B cell (primary cell): ENCODE results near the gene KCNH1. TPM values are rescaled to one million over a fixed set of nuclear protein-coding genes. Genes with fewer than 3 reads are reported as not detected.

ENCODE experiments used
- ATAC-seq: fragments of 200-7000 bp; cut with Tn5 transposase; one replicate; pipeline ENCODE4 v1.10.0; 2021; ENCODE audit warnings: low read depth, mild to moderate bottlenecking, moderate number of reproducible peaks, moderate library complexity
- CTCF ChIA-PET: fragments of 350-600 bp; sonication (Branson Sonifier 250); formaldehyde crosslinking; loops from one replicate; lab custom pipeline; 2021; ENCODE audit warnings: antibody characterized with exemption, inconsistent platforms; lab: Charles Lee
- POLR2A ChIA-PET: fragments of 350-600 bp; sonication (Branson Sonifier 250); formaldehyde crosslinking; loops from one replicate; lab custom pipeline; 2021; ENCODE audit warnings: antibody characterized with exemption; lab: Charles Lee
- DNase-seq: peaks from one replicate; pipeline ENCODE4 v3.0.0; 2013
- H2AFZ ChIP-seq: 2 replicates; pipeline ENCODE4 v1.6.1; 2012; ENCODE audit warnings: mild to moderate bottlenecking, low read depth, low read length; ENCODE audit not compliant: insufficient read depth, poor library complexity, severe bottlenecking
- H3K27ac ChIP-seq, 2 donors: 1 replicate in 1 of 2; 2 replicates in 1 of 2; pipeline ENCODE4 v1.5.1; 2012 to 2013; ENCODE audit warnings: low read length in 2 of 2, mild to moderate bottlenecking in 2 of 2, moderate library complexity in 1 of 2
- H3K27me3 ChIP-seq, 4 experiments: fragments of 200-600 bp in 1 of 4; sonication (generic) in 1 of 4; replicated peaks in 1 of 4; 1 replicate in 2 of 4; 2 replicates in 2 of 4; pipeline versions ENCODE4 v1.6.1 to v1.7.0; 2013 to 2016; ENCODE audit warnings: low read length in 3 of 4, mild to moderate bottlenecking in 2 of 4, mixed read lengths in 1 of 4, moderate library complexity in 1 of 4; ENCODE audit not compliant: insufficient read depth in 4 of 4, control insufficient read depth in 3 of 4; ENCODE audit errors: control extremely low read depth in 1 of 4
- H3K36me3 ChIP-seq, 2 experiments: replicated peaks in 1 of 2; 1 replicate in 1 of 2; 2 replicates in 1 of 2; pipeline versions ENCODE4 v1.6.1 to v1.7.1; 2013; ENCODE audit warnings: low read length in 1 of 2; ENCODE audit not compliant: insufficient read depth in 2 of 2, control insufficient read depth in 1 of 2; ENCODE audit errors: control extremely low read depth in 1 of 2, extremely low read depth in 1 of 2
- H3K4me1 ChIP-seq, 2 donors: fragments of 200-600 bp in 1 of 2; sonication (generic) in 1 of 2; 1 replicate in 1 of 2; 2 replicates in 1 of 2; pipeline versions ENCODE4 v1.5.1 to v1.6.1; 2013 to 2017; ENCODE audit warnings: low read length in 2 of 2; ENCODE audit not compliant: control insufficient read depth in 2 of 2, insufficient read depth in 2 of 2
- H3K4me2 ChIP-seq: replicated peaks from 2 replicates; pipeline ENCODE3; 2012; ENCODE audit warnings: mild to moderate bottlenecking, low read depth, low read length; ENCODE audit not compliant: poor library complexity, severe bottlenecking
- H3K4me3 ChIP-seq, 5 experiments: fragments of 200-600 bp in 1 of 5; sonication (generic) in 1 of 5; 1 replicate in 3 of 5; 2 replicates in 2 of 5; pipeline versions ENCODE4 v1.5.1 to v1.7.0; 2011 to 2016; ENCODE audit warnings: low read length in 4 of 5, mild to moderate bottlenecking in 4 of 5, low read depth in 2 of 5, control low read depth in 1 of 5, moderate library complexity in 1 of 5; ENCODE audit not compliant: insufficient read depth in 1 of 5; ENCODE audit errors: control extremely low read depth in 1 of 5, extremely low read depth in 1 of 5
- H3K79me2 ChIP-seq: fragments of 200-600 bp; sonication (generic); one replicate; pipeline ENCODE4 v1.6.0; 2016; ENCODE audit warnings: low read length; ENCODE audit not compliant: control insufficient read depth, insufficient read depth
- H3K9ac ChIP-seq: fragments of 200-600 bp; sonication (generic); 2 replicates; pipeline ENCODE4 v1.6.1; 2017; ENCODE audit warnings: mild to moderate bottlenecking, low read length, moderate library complexity
- H3K9me3 ChIP-seq, 3 donors: one replicate each; pipeline versions ENCODE4 v1.6.1 to v1.7.1; 2013; ENCODE audit warnings: low read length in 2 of 3; ENCODE audit not compliant: control insufficient read depth in 2 of 3, insufficient read depth in 1 of 3; ENCODE audit errors: control extremely low read depth in 1 of 3
- H4K20me1 ChIP-seq: 2 replicates; pipeline ENCODE4 v1.6.0; 2012; ENCODE audit warnings: mild to moderate bottlenecking, low read length; ENCODE audit not compliant: insufficient read depth, control insufficient read depth, poor library complexity, severe bottlenecking
- H3K27ac Mint-ChIP-seq: one replicate; pipeline ENCODE4 v1.8.0; 2021; ENCODE audit warnings: mixed read lengths
- H3K27me3 Mint-ChIP-seq: one replicate; pipeline ENCODE4 v1.8.0; 2021; ENCODE audit warnings: mixed read lengths
- H3K4me1 Mint-ChIP-seq: one replicate; pipeline ENCODE4 v1.8.0; 2021; ENCODE audit warnings: mixed read lengths
- H3K4me3 Mint-ChIP-seq: one replicate; pipeline ENCODE4 v1.8.0; 2021; ENCODE audit warnings: mixed read lengths
- H3K9me3 Mint-ChIP-seq: one replicate; pipeline ENCODE4 v1.8.0; 2022; ENCODE audit warnings: mixed read lengths; ENCODE audit not compliant: insufficient read depth
- EZH2 ChIP-seq: IDR thresholded peaks from 2 replicates; pipeline ENCODE4 v1.6.1; 2012; ENCODE audit warnings: borderline replicate concordance, low read depth, mild to moderate bottlenecking, moderate library complexity, low read length; ENCODE audit not compliant: insufficient read depth, poor library complexity, severe bottlenecking
- WGBS: methylation state at CpG from one replicate; pipeline ENCODE4 v1.1.5; 2013; ENCODE audit warnings: missing lambda C conversion rate; ENCODE audit not compliant: insufficient coverage; 5-methylcytosine and 5-hydroxymethylcytosine counted together
- intact Hi-C: fragments of 100-400 bp; cut with micrococcal nuclease; formaldehyde crosslinking; loops from one replicate; pipeline ENCODE4 v1.10.0; 2022
- polyA plus RNA-seq: library from polyadenylated mRNA; depleted of rRNA; stranded (reverse); fragments of >200 nt; gene quantifications from 2 replicates; pipeline ENCODE4 v1.2.3, GENCODE V29; 2012
- total RNA-seq, 2 donors: library from RNA; stranded (reverse); fragments of 120-200 nt in 1 of 2; gene quantifications; 1 replicate in 1 of 2; 2 replicates in 1 of 2; pipeline versions ENCODE4 v1.2.3 to v1.2.4, GENCODE V29; 2013 to 2022
- TF ChIP-seq, protein P1 (sequence below): fragments of 200-600 bp; IDR thresholded peaks from one replicate; pipeline ENCODE4 v1.8.0; 2022; ENCODE audit warnings: antibody characterized with exemption, mild to moderate bottlenecking

The KCNH1 gene
- total and polyA plus RNA-seq, 2 donors (not counting 1 experiment from before 2014, with no cell fraction given) = not detected

DNA sequence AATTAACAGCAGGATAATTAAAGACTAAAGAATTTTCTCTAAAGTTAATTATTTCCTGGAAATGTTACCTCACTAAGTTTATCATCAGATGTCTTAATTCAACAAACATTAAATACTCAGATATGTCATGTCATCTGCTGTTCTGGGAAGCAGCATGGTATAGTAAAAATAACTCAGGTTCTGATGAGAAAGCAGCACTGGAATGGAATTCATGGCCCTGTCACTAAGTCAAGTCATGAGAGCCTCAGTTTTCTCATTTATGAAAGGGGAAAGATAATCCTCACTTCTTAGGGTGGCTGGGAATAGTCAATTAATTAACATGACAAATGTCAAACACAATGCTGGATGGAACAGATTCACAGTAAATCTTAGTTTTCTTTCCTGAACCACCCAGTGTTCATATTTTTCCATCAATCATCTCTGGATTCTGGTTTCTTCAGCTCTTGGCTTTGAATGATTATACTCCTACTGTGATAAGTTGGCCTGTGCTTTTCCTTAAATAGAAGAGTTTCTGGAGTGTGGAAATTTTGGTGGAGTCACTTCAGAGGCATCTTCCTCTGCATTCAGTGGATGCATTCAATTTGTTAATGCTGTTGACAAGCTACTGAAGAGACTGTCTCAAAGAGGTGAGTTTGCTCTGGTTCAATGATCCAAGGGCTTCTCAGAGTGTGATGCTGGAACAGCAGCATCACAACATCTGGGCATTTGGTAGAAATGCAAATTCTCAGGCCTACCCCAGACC is 319.4 kb downstream of the KCNH1 start:
- CTCF ChIA-PET = no interaction called here
- intact Hi-C loops = no loop called here

DNA sequence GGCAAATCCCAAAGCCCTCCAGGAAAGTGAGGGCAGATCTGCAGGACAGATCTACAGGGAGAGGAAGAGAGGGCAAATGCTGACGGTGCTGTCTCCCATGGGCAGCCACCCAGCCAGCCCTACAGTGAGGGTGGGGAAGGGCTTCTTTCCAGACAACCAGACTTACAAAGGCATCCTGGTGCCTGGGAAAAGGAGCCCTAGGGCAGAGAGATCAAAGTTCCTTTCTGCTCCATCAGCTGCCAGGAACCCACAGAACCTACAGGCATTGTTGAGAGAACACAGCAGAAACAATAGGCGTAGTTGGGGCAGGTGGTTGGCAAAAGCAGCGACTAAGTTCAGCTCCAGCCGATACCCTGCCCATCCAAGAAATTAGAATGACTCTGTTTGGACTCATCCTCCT is 332.4 kb downstream of the KCNH1 start:
- no peaks in the 10 kb centered on the region for H3K9me3 ChIP-seq
- no peak for ATAC-seq

More for the DNA sequence above, 319.4 kb downstream of the KCNH1 start:
- Histone ChIP-seq H3K9me3 (no peaks in the 10 kb centered on the region), H3K27me3 (peaks cover 0 to 3% (median 0%) of the 10 kb centered on the region in 4 experiments), H3K36me3 (no peaks in the 10 kb centered on the region), H4K20me1 (no peaks in the 10 kb centered on the region), H3K79me2 (no peaks in the 10 kb centered on the region), H3K9ac (no peak overlapping the region), H3K4me3 (no peak overlapping the region), H3K4me1 (peaks cover 11 to 14% of the 10 kb centered on the region in 2 donors), H2AFZ (no peak overlapping the region), H3K4me2 (no peak overlapping the region), H3K27ac (no peak overlapping the region)
- Mint-ChIP-seq H3K4me3 (no peak overlapping the region), H3K9me3 (no peaks in the 10 kb centered on the region), H3K27me3 (no peaks in the 10 kb centered on the region), H3K27ac (no peak overlapping the region), H3K4me1 (peaks cover 24% of the 10 kb centered on the region)
- POLR2A ChIA-PET = no interaction called here
- no peak for TF ChIP-seq EZH2
- TF ChIP-seq, protein P1, sequence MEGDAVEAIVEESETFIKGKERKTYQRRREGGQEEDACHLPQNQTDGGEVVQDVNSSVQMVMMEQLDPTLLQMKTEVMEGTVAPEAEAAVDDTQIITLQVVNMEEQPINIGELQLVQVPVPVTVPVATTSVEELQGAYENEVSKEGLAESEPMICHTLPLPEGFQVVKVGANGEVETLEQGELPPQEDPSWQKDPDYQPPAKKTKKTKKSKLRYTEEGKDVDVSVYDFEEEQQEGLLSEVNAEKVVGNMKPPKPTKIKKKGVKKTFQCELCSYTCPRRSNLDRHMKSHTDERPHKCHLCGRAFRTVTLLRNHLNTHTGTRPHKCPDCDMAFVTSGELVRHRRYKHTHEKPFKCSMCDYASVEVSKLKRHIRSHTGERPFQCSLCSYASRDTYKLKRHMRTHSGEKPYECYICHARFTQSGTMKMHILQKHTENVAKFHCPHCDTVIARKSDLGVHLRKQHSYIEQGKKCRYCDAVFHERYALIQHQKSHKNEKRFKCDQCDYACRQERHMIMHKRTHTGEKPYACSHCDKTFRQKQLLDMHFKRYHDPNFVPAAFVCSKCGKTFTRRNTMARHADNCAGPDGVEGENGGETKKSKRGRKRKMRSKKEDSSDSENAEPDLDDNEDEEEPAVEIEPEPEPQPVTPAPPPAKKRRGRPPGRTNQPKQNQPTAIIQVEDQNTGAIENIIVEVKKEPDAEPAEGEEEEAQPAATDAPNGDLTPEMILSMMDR = no peak
- DNase-seq (no peak), ATAC-seq (no peak)

More for the DNA sequence above, 332.4 kb downstream of the KCNH1 start:
- CTCF ChIA-PET = no interaction called here
- no peak overlapping the region for H2AFZ ChIP-seq
- no peak overlapping the region for H3K4me3 ChIP-seq
- DNase-seq = no peak
- H3K36me3 ChIP-seq = no peaks in the 10 kb centered on the region
- Mint-ChIP-seq H3K27ac (no peak overlapping the region), H3K9me3 (no peaks in the 10 kb centered on the region), H3K4me1 (no peaks in the 10 kb centered on the region), H3K4me3 (no peak overlapping the region), H3K27me3 (peaks cover 12% of the 10 kb centered on the region)
- no peak for TF ChIP-seq EZH2
- TF ChIP-seq, protein P1 = no peak
- intact Hi-C loops = no loop called here
- H3K4me2 ChIP-seq = no peak overlapping the region
- WGBS = no CpG with 5 or more reads among the region's 4 CpGs
- POLR2A ChIA-PET = no interaction called here
- H3K79me2 ChIP-seq = no peaks in the 10 kb centered on the region
- no peak overlapping the region for H3K9ac ChIP-seq
- H4K20me1 ChIP-seq = no peaks in the 10 kb centered on the region
- peaks cover 0 to 4% (median 1%) of the 10 kb centered on the region in 4 experiments for H3K27me3 ChIP-seq
- H3K4me1 ChIP-seq = no peaks in the 10 kb centered on the region
- no peak overlapping the region for H3K27ac ChIP-seq
